ENCODE results near the gene SAMSN1. TPM values are rescaled to one million over a fixed set of nuclear protein-coding genes. Genes with fewer than 3 reads are reported as not detected.

Gene SAMSN1
- polyA plus RNA-seq, 1 of the 3 experiments (the other 2 are of a cell fraction), result not detected

GRCh38 chr21:14541841-14542490 is 4.1 kb downstream of the SAMSN1 start:
- Histone ChIP-seq H3K9me3 (peaks cover 3% of the 10 kb centered on the region; the same call in 1 of the 2 replicates), H3K27ac (ENCODE audit: low read depth in 2 of 2, low read length in 1 of 2) (no peak overlapping the region), H3K4me2 (no peak overlapping the region), H2AFZ (ENCODE audit: low read depth) (no peak overlapping the region), H3K9me2 (no peaks in the 10 kb centered on the region), H4K20me1 (ENCODE audit: insufficient read depth) (no peaks in the 10 kb centered on the region), H3K79me2 (ENCODE audit: insufficient read depth) (no peaks in the 10 kb centered on the region), H3K9ac (no peak overlapping the region), H3F3A (replicated peaks; ENCODE audit: insufficient read depth) (no peaks in the 10 kb centered on the region), H3K36me3 (replicated peaks in 1 of 2; ENCODE audit: control insufficient read depth in 1 of 2, insufficient read depth in 2 of 2, low read length in 1 of 2) (no peaks in the 10 kb centered on the region), H3K27me3 (ENCODE audit: insufficient read depth) (no peaks in the 10 kb centered on the region), H3K4me3 (ENCODE audit: low read depth in 2 of 2, low read length in 1 of 2) (no peak overlapping the region), H3K4me1 (ENCODE audit: control insufficient read depth in 1 of 2, insufficient read depth in 2 of 2, low read depth in 1 of 2, low read length in 1 of 2) (no peaks in the 10 kb centered on the region)
- POLR2A ChIA-PET, result no interaction called here
- TF ChIP-seq RXRA (IDR thresholded peaks at IDR 0.05; ENCODE audit: borderline replicate concordance, low read depth) (no peak), GABPA (IDR thresholded peaks at IDR 0.05; ENCODE audit: low read depth) (no peak), FOXM1 (IDR thresholded peaks at IDR 0.05; ENCODE audit: low read depth) (no peak), CHD2 (IDR thresholded peaks at IDR 0.05; ENCODE audit: low read length, partially characterized antibody) (no peak), ZBTB33 (IDR thresholded peaks at IDR 0.05; ENCODE audit: borderline replicate concordance, low read depth) (no peak), FOSL2 (IDR thresholded peaks at IDR 0.05; ENCODE audit: borderline replicate concordance, low read depth) (no peak), NRF1 (IDR thresholded peaks at IDR 0.05; ENCODE audit: low read depth, low read length) (no peak), GATA2 (CRISPR knock-in tag; IDR thresholded peaks at IDR 0.05) (no peak), MEF2A (IDR thresholded peaks at IDR 0.05; ENCODE audit: borderline replicate concordance, low read depth) (no peak), JUND (IDR thresholded peaks at IDR 0.05) (no peak), RFX5 (IDR thresholded peaks at IDR 0.05; ENCODE audit: low read length) (no peak), FOXJ3 (CRISPR knock-in tag; IDR thresholded peaks at IDR 0.05) (no peak), RAD21 (IDR thresholded peaks at IDR 0.05; ENCODE audit: low read length) (no peak)
- TF ChIP-seq, protein P1, sequence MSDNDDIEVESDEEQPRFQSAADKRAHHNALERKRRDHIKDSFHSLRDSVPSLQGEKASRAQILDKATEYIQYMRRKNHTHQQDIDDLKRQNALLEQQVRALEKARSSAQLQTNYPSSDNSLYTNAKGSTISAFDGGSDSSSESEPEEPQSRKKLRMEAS (IDR thresholded peaks at IDR 0.05; ENCODE audit: low read depth), result no peak
- WGBS (ENCODE audit: low lambda C conversion rate), result 2% methylated on average over 8 of the region's 8 CpGs
- CTCF ChIA-PET, result no interaction called here
- no peak for DNase-seq

GRCh38 chr21:14538483-14538882 is 7.6 kb downstream of the SAMSN1 start:
- Histone ChIP-seq H3K9me3 (no peaks in the 10 kb centered on the region), H3K9ac (no peak overlapping the region)
- CTCF ChIA-PET, result no interaction called here

More at GRCh38 chr21:14538483-14538882, 7.6 kb downstream of the SAMSN1 start:
- H3K79me2 ChIP-seq (ENCODE audit: insufficient read depth), result no peaks in the 10 kb centered on the region
- no peaks in the 10 kb centered on the region for H3K27me3 ChIP-seq (ENCODE audit: insufficient read depth)
- H3K4me2 ChIP-seq, result no peak overlapping the region
- no peaks in the 10 kb centered on the region for H3F3A ChIP-seq (replicated peaks; ENCODE audit: insufficient read depth)
- no peak overlapping the region for H3K27ac ChIP-seq (ENCODE audit: low read depth in 2 of 2, low read length in 1 of 2)
- H2AFZ ChIP-seq (ENCODE audit: low read depth), result no peak overlapping the region
- H3K4me3 ChIP-seq (ENCODE audit: low read depth in 2 of 2, low read length in 1 of 2), result no peak overlapping the region
- peaks cover 0 to 6% of the 10 kb centered on the region in 2 experiments; a peak in 1 of 4 replicates for H3K4me1 ChIP-seq (ENCODE audit: control insufficient read depth in 1 of 2, insufficient read depth in 2 of 2, low read depth in 1 of 2, low read length in 1 of 2)
- H3K36me3 ChIP-seq (replicated peaks in 1 of 2; ENCODE audit: control insufficient read depth in 1 of 2, insufficient read depth in 2 of 2, low read length in 1 of 2), result no peaks in the 10 kb centered on the region
- H3K9me2 ChIP-seq, result no peaks in the 10 kb centered on the region
- no peak for TF ChIP-seq GABPA (IDR thresholded peaks at IDR 0.05; ENCODE audit: low read depth)
- TF ChIP-seq POLR2AphosphoS5 (IDR thresholded peaks at IDR 0.05; ENCODE audit: low read depth, low read length), result no peak
- no peak for TF ChIP-seq TAF1 (IDR thresholded peaks at IDR 0.05; ENCODE audit: borderline replicate concordance, low read depth, low read length)
- no peak for TF ChIP-seq MXI1 (IDR thresholded peaks at IDR 0.05; ENCODE audit: low read depth, low read length)
- no peak for TF ChIP-seq ELF1 (IDR thresholded peaks at IDR 0.05)
- TF ChIP-seq NRF1 (IDR thresholded peaks at IDR 0.05; ENCODE audit: low read depth, low read length), result no peak
- TF ChIP-seq RXRA (IDR thresholded peaks at IDR 0.05; ENCODE audit: borderline replicate concordance, low read depth), result no peak
- TF ChIP-seq FOXM1 (IDR thresholded peaks at IDR 0.05; ENCODE audit: low read depth), result no peak
- TF ChIP-seq ZBTB33 (IDR thresholded peaks at IDR 0.05; ENCODE audit: borderline replicate concordance, low read depth), result no peak
- TF ChIP-seq RCOR1 (IDR thresholded peaks at IDR 0.05; ENCODE audit: low read length), result no peak
- H4K20me1 ChIP-seq (ENCODE audit: insufficient read depth), result no peaks in the 10 kb centered on the region
- no peak for DNase-seq
- POLR2A ChIA-PET, result no interaction called here

Data from SK-N-SH (cell line).